HG02642 (cell line): ENCODE data around the gene INMT.
A peak's percentile ranks its signal among the peaks of the same experiment; 100 is the strongest.

Experiments used
- ATAC-seq: cut with Tn5 transposase; IDR thresholded peaks from one replicate; pipeline ENCODE4 v1.9.1; 2021; ENCODE audit warnings: mild to moderate bottlenecking; ENCODE audit not compliant: unreplicated experiment, poor library complexity

The INMT gene

GRCh38 chr7:30778255-30779025, 26.5 kb downstream of the INMT start:
- ATAC-seq: no peak

DNA sequence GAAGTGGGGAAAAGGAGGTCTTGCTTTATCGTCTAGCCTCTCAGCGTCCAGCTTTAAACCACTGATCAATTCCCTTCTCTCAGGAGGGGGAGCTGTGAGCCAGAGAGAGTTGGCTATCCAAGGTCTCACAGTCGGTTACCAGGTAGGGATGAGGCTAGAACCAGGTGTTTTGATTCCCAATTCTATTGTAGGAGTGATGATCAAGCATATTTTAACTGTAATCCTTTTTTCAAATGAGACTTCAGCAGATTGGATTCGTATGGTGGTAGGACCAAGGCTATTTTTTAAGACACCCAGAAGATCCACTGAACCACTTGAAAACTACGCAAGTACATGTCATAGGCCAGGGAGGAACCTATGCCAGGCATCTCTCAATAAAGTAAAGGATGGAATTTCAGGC, 27.6 kb downstream of the INMT start:
- no peak for ATAC-seq

DNA sequence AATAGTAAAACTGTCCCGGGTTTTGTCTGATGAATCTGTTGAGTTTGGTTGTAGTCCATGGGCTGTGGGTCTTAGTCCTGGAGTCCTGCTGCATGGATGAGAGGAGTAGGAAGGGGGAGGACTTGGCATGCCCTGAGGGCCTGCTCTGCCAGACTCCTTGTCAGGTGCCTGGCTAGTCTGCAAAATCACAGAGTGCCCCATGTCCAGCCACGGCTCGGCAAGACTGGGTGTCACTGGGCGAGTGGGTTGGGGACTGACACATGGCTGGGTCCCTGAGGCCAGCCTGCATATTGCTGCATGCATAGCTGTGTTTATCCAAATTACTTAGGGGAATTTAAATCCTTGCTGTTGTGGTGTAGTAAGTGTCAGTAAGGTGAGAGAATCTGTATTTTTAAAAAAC, 29.0 kb downstream of the INMT start:
- ATAC-seq: no peak

- ATAC-seq: no peak
Observed at GRCh38 chr7:30782690-30783089, 30.8 kb downstream of the INMT start.

DNA sequence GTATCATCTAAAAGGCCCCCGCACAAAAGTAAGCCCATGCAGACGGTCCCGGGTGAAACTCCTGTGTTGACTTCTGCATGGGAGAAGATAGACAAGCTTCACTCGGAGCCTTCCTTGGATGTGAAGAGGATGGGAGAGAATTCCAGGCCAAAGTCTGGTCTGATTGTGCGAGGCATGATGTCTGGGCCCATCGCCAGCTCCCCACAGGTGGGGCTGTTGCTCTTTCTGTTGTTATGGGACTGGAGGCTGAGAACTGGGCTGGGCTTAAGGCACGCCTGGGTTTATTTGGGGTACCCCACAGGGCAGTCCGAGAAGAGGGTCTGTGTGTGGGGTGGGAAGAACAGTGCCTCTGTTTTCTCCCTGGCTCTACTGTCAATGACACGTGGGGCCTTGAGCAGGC, 33.9 kb downstream of the INMT start:
- ATAC-seq: no peak

DNA sequence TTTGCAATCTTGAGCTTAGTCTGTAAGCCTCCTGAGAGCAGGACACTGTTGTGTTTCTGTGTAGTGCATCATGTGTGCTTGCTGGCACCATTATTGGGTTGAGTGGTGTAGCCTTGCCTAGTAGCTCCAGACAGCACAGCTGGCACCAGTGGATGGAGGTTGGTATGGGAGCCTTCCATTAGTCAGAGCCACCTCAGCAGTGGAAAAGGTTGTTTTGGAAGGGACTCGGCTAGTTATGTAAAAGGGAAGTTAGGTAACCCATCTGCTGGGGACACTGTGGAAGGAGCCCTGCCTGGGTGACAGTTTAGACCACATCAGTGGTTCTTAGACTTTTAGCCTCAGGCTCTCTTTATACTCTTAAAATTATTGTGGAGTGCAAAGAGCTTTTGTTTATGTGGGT, 35.6 kb downstream of the INMT start:
- no peak for ATAC-seq

- ATAC-seq: no peak
Observed at GRCh38 chr7:30788640-30789333, 36.9 kb downstream of the INMT start.

DNA sequence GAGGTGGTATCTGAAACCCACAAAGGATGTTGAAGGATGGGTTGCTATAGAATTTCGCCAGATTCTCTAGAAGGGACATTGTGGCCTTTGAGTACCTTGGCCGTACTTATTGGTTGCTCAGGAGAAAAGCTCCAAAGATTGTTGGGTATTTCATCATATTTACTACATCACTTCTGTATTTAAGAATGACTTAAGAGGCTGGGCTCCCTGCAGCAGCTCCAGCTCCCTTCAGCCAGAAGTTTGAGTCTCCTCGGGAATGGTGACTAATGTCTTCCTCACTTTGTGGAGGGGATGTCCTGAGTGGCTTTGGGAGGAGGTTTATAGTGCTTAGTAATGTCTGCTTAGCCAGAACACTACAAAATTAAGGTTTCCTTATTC, 37.4 kb downstream of the INMT start:
- no peak for ATAC-seq

GRCh38 chr7:30790356-30790755, 38.4 kb downstream of the INMT start:
- ATAC-seq: no peak

- no peak for ATAC-seq
Observed at GRCh38 chr7:30791114-30791513, 39.2 kb downstream of the INMT start.

- ATAC-seq: peak; percentile 12
Observed at GRCh38 chr7:30795161-30795948, 43.4 kb downstream of the INMT start.

DNA sequence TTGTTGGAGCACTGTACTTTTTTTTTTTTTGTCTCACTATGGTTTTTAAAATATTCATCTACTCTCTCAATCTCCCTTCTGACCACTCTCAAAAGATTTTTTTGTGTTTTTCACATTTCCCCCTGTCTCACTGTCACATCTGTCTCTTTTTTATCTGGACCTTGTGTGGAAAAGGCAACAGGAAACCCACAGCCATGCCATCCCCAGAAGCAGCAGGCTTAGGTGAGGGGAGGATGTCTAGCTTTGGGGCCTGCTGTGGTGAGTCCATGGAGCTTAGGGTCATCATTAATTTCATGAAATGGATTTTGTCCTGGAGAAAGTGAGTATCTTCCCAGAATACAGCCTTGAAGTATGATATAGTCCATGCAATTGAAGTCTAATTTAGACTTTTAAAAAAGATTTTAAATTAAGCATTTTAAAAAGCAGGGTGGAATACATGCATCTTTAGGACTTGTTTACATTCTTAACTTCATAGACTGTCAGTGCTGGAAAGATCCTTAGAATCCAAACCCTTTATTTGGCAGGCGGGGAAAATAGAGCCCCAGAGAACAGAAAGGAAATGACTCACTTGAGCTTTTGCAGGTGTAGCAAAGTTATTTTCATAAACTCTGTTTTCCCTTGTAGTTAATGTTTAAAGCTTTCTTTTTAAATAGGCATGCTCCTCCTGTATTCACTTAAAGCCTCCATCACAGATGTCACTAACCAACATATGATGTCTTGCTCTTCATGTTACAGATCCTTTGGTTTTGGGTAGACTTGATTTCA, 44.4 kb downstream of the INMT start:
- ATAC-seq: no peak

- no peak for ATAC-seq
Observed at GRCh38 chr7:30797176-30798040, 45.5 kb downstream of the INMT start.

- ATAC-seq: peak; percentile 74
Observed at GRCh38 chr7:30799206-30799975, 47.5 kb downstream of the INMT start.

DNA sequence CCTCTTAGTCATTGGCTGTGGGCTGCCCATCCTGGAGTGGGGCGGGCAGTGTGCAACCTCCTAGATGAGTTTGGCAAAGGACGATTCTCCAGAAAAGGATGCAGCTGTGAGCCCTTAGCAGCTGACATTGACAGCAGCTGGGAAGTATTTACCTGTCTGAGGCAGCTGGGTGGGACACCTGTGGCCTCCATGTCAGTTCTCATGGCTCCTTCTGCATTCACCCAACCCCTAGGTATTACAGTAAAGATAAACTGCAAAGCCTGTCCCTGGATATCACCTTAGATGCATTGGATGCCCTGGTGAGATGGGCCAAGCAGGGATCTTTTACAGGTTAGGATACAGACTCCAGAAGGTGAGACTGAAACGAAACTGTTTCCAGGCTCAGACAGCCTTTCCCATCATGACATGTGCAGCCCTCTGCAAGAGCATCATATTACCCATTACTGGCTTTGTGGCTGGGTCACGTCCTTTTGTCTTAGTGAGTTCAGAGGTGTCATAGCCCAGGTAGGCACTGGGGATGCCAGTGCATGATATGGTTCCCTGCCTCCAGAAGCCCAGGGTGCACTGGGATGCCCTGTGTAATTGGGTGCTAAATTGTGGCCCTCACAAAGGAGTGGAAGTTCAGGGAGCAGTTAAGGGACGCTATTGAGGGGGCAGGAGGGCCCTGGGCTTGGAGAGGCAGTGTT, 48.2 kb downstream of the INMT start:
- ATAC-seq: no peak

DNA sequence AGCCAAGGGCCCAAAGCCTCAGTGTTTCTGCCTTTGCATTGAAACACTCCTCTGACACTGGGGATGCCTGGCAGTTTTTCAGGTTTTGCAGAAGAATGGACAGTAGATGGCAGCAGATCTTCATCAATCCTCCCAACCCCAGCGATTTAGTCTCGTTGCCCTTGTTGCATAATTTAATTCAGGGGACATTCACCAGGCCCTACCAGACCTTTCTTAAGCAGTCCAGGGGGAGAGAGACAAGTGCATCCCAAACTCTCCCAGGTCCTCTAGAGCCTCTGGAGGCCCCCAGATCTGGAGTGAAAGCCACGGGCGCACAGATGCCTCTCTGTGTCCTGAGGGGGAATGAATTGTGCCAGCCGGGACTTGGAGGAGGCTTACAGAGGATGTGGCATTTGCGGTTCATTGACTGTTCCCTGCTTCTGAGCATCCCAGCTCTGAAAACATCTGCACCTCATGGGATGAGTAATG, 48.9 kb downstream of the INMT start:
- no peak for ATAC-seq

- no peak for ATAC-seq
Observed at GRCh38 chr7:30802812-30803211, 50.9 kb downstream of the INMT start.

DNA sequence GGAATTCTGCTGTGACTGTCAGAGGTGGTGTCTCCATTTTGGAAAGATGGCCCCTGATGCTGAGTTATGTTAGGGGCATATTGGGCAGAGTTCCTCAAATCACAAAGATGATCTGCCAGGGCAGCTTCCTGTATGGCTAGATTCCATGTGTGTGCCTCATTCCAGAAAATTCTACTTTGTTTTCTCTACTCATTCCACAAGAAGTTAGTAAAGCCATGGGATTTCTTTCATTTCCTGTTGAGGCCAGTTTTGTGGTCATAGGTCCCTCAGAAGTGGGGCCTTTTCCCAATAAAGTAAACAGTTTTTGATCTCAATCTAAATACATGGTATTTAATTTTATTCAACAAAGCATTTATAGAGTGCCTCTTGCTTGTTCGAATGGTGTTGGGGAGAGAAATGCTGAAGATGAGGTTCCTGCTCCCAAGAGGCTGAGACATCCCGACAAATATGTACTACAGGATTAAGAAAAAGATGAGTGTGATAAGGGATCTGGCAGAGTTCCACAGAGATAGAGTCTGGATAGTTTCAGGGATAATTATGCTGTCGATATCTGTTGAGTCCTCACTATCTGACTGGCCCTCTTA, 52.2 kb downstream of the INMT start:
- ATAC-seq: no peak
